HG03095 (cell line): ENCODE data around the gene TFDP1.

Experiments used
- ATAC-seq: cut with Tn5 transposase; IDR thresholded peaks from one replicate; pipeline ENCODE4 v1.9.1; 2021; ENCODE audit warnings: moderate library complexity; ENCODE audit not compliant: unreplicated experiment

TFDP1 gene

DNA sequence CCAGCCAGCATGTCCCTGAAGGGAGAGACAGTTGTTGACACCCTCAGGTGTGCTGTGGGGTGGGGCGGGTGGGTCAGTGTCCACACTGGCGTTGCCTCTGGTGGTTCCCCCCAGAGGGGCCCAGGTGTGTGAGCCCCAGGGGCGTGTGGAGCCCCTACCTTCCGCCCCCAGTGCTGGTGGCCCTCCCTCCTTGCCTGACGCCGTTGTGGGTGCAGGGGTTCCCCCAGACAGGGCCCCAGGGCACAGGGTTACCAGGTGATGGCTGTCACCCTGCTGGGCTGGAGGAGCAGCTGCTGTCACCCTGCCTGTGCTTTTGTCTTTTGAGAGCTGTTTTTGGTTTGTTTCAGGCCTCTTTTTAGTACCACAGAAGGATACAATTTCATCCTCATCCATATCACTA lies 46.3 kb downstream of the TFDP1 start:
- no peak for ATAC-seq

DNA sequence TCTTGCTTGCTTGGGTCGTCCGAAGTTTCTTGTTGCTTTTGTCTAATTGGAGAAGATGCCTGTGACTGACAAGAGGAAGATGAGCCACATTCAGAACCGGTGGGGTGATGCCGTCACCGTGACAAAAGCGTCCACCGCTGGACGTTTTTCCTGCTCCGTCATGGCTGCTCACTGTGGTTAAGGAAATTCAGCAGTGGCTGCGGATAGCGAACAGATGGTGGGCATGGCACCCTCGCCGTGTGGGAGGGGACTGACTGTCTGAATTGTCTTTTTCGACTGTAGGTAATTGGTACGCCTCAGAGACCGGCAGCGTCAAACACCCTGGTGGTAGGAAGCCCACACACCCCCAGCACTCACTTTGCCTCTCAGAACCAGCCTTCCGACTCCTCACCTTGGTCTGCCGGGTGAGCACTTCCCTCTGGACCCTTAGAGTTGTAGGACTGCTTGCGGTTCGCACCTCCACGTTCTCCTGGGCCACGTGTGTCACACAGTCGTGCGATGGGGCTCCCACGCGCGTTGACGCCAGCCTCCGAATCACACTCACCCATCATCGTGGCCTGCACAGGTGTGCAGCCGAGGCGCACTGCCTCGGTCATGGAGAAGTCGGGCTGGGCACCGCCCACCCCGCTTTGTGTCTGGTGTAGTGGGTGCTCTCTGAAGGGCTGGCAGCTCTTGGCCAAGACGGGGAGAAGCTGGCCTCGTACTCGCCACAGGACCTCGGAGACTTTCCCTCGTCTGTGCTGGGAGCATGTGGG lies 47.0 kb downstream of the TFDP1 start:
- ATAC-seq = no peak

DNA sequence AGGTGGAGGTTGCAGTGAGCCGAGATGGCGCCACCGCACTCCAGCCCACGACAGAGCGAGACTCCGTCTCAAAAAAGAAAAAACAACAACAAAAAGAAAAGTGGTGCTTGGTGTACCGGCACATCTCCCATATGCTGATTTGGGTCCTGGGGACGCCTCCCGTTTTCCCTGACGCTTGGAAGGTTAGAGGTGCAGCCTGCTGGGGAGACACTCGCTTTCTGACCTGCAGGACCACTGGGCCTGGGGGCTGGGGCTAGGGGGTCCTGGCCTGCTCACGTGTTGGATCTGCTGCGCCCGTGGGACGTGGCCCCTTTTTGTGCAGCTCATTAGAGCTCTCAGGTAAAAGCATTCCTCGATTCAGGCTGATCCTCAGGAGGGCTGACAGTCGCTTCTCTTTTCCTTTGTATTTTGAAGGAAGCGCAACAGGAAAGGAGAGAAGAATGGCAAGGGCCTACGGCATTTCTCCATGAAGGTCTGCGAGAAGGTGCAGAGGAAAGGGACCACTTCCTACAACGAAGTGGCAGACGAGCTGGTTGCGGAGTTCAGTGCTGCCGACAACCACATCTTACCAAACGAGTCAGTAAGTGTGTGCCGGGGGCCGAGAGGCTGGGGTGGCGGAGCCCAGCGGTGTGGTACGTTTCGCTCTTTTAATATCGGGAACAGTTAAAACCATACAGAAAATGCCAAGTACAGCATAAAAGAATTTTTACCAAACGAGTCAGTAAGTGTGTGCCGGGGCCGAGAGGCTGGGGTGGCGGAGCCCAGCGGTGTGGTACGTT lies 48.3 kb downstream of the TFDP1 start:
- no peak for ATAC-seq

DNA sequence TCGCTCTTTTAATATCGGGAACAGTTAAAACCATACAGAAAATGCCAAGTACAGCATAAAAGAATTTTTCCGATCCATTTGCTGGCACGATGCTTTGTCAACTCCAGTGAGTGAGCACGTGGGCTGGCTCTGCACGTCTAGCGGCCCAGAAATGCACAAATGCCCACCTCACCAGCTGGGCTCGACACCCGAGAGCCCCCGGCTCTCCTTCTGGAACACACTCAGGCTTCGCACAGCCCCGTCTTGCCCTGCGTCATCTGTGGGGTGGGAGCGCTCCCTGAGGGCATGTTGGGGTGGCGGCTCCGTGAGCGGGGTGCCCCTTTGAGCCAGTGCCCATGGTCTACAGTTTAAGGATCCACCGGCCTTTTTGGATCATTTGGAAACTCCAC lies 48.9 kb downstream of the TFDP1 start:
- no peak for ATAC-seq

DNA sequence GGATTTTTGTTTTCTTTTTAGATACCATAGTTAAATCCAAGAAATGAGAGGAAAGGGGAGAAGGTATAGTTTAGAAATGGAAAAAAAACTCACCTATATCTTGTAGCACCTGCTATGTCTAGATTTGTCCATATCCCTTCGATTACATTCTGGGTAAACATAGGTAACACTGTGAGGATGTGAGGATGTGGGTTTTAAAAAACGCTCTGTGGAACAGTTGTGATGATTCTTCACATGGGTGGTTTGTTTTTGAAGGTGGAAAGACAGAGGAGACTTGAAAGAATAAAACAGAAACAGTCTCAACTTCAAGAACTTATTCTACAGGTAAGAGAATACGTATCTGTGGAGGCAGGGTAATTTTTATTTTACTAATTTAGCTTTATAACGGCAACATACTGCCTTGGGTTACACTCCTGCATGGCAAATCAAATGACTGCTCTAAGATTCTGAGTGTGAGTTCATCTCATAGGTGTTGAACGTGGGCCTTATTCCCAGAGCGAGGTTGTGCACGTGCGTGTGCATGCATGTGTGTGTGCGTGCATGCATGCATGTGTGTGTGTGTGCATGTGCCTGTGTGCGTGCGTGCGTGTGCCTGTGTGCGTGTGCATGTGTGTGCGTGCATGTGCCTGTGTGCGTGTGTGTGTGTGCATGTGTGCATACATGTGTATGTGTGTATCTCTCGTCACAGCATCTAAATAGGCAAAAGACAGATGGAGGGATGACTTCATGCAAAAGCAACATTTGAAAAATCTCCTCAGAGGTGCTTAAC lies 49.9 kb downstream of the TFDP1 start:
- ATAC-seq = no peak

DNA sequence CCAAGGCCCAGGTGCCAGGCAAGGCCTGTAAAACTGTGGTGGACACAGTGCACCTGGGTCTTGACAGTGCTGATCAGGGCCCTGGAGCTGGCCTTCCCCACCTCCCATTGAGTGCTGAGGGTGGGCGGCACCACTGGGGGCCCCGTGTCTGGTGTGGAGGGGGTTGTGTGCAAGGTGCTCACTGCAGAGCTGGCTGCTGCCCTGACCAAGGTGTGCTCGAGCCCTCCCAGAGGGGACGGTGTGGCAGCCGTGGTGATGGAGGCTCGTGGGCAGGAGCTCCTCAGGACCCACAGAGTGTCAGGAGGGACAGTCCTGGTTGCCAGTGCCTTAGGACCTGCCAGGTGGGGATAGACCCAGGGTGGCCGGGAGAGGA lies 50.5 kb downstream of the TFDP1 start:
- no peak for ATAC-seq

DNA sequence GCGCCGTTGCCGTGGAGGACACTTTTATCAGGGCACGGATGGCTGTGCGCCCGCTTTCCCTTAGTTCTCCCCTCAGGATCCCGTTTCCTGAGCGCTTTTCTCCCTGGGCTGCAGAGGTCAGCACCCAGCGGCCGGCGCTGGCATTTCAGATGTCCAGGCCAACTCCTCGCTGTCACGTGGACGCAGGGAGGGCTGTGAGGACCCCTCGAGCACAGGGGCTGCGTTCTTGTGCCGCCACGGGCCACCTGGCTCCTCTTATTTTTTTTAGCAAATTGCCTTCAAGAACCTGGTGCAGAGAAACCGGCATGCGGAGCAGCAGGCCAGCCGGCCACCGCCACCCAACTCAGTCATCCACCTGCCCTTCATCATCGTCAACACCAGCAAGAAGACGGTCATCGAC lies 51.2 kb downstream of the TFDP1 start:
- ATAC-seq = no peak

DNA sequence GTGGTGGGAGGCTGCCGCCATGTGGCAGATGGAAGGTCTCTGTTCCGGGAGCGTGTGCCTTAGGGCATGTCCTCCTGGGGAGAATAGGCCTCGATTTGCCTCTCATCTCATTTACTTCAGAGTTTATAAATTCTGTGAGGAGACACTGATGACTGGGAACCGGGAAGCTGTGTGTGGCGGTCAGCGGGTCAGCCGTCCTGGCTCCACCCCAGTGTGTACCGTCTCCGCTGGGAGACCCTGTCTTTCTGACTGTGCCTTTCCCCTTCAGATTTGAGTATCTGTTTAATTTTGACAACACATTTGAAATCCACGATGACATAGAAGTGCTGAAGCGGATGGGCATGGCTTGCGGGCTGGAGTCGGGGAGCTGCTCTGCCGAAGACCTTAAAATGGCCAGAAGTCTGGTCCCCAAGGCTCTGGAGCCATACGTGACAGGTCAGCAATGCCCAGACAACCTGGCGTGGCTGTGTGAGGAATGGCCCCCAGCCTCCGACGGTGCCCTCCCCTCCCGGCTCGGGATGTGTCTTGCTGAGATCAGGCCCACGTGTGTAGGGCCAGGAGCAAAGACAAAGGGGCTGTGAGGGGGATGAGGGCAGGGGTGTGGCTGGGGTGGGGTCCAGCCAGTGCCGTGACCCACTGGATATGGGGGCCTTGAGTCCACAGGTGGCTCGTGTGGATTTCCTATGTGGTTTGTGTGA lies 51.9 kb downstream of the TFDP1 start:
- ATAC-seq = no peak

DNA sequence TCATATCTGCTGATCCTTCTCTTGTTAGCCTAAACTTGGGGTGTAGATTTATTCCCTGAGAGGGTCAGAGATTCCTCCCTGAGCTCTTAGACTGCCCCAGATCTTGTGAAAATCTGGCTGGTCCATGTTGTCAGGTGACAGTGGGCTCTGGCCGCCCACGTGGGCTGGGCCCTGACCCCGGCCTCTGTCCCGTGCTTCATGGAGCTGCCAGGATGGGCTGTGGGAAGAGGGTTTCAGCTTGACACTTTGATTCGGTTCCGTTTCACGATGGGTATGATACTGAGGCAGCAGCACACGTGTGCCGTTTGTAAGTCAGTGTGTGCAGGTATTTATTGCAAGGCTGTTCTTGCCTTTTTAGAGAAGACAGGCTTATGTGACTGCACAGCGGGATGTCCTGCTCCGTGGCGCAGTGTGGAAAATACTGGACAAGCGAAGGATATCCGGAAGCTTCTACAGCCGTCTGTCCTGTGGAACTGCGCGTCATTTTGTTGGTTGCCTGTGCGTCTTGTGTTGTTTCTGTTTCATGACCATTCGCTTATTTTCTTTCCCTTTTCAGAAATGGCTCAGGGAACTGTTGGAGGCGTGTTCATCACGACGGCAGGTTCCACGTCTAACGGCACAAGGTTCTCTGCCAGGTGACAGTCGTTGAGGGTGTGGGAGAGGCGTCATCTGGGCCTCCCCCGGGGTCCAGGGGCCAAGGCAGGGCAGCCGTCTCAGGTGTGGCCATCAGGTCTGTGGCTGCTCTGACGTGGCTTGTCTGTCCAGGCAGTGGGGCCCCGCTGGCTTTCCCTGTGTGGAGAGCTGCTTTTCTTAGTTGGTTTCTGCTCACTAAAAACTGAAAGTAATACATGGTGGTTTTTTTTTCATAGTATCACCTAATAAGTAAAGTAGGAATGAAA lies 53.0 kb downstream of the TFDP1 start:
- ATAC-seq = no peak

DNA sequence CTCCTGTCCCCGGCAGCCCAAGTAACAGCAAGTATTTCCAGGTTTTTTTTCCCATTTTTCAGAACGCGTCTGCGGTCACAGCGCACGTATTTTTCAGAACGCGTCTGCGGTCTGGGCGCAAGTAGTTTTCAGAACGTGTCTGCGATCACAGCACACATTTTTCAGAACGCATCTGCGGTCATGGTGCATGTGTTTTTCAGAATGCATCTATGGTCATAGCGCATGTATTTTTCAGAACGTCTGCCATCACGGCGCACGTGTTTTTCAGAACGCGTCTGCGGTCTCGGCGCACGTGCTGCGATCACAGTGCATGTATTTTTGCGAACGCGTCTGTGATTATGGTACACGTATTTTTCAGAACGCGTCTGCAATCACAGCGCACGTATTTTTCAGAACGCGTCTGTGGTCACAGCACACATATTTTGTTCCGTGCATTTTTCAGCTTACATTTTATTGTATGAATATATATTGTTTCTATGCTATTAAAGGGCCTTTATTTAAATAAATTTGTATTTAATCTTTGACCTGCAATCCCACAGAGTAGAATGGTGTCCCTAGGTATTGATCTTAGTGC lies 53.7 kb downstream of the TFDP1 start:
- no peak for ATAC-seq

DNA sequence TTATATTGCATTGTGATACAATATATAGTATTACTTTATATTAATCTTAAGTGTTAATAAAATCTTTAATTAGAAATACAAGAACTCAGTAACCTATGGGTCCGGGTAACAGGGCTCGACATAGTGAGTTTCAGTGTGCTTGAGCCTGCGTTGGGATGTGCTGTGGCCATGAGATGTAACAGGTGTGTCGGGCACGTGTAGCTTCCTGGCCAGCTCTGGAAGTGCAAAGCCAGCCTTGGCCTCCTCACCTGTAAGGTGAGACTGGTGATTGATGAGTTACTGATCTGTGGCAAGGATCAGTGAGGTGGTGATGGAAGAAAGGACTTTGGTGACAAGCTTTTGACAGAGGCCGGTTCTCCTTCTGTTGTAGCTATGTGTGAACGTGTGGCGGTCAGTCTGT lies 54.3 kb downstream of the TFDP1 start:
- no peak for ATAC-seq

DNA sequence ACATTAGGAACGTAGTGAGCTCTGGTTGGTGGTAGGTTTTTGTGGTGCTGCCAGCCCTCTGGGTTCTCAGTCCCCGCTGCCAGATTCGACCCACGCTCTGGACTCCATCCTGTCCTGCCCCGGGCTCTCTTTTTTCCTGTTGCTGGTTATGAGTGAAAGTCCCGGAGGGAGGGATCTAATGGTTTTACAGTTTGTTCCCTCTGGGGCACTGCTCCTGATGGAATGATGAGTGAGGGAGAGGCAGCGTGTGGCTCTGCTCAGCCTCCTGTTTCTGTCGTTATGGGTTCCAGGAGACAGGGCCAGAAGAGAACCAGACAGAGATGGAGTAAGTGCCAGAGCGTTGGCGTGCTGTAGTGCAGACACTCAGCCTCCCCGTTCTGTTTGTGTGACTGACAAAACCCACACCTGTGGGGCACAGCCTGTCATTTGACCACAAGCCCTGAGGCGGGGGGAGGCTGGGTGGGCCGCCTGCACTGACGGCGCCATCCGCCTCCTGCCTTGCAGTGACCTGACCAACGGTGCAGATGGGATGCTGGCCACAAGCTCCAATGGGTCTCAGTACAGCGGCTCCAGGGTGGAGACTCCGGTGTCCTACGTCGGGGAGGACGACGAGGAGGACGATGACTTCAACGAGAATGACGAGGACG lies 55.2 kb downstream of the TFDP1 start:
- no peak for ATAC-seq

DNA sequence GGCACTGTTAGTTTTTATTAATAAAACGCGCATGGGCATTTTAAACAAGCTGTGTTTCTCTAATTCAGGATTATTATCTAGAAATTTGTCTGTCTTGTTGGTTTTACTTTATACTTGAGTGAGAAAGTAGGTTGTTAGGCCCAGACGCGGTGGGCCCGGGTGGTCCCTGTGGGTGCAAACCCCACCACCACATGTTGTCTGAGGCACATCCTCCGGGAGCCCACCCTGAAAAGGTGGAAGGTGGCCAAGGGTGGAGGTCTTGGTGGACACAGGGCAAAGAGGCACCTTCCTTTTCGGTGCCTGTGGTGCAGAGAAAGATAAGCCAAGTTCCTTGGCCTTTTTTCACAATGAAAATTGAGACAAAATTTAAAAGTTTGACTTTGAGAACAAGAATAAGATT lies 56.9 kb downstream of the TFDP1 start:
- ATAC-seq = no peak

DNA sequence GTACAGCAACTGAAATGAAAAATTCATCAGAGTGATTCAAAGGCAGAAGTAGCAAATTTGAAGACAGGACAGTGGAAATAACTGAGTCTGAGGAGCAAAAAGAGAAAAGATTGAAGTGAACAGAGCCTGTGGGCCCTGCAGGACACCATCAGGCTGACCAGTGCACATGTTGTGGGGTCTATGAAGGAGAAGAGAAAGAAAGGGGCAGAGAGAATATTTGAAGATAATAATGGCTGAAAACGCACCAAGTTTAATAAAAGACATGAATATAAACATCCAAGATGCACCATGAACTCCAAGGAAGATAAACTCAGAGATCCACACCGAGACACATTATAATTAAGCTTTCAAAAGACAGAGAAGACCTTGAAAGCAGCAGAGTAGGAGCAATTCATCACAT lies 58.0 kb downstream of the TFDP1 start:
- no peak for ATAC-seq

DNA sequence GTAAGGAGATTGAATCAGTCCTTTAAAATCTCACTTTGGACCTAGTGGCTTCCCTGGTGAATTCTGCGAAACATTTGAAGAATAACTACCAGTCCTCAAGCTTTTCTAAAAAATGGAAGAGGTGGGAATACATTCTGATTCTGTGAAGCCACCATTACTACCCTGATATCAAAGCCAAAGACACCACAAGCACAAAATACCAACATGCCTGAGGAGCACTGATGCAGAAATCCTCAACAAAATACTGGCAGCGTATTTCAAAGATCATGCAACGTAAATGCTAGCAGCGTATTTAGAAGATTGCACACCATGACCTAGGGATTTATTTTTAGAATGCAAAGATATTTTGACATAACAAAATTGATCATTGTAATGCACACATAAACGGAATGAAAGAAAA lies 59.0 kb downstream of the TFDP1 start:
- ATAC-seq = no peak

DNA sequence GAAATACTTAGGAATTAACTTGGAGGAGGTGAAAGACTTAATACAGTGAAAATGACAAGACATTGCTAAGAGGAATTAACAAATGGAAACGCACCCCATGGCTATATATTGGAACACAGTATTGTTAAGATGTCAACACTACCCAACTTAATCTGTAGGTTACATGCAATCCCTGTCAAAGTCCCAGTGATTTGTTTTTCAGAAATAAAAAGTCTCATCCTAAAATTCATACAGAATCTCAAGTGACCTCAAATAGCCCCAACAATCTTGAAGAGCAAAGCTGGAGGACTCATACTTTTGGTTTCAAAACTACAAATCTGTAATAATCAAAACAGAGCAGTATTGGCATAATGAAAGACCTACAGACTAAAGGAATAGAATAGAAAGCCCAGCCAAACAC lies 60.2 kb downstream of the TFDP1 start:
- ATAC-seq = no peak

DNA sequence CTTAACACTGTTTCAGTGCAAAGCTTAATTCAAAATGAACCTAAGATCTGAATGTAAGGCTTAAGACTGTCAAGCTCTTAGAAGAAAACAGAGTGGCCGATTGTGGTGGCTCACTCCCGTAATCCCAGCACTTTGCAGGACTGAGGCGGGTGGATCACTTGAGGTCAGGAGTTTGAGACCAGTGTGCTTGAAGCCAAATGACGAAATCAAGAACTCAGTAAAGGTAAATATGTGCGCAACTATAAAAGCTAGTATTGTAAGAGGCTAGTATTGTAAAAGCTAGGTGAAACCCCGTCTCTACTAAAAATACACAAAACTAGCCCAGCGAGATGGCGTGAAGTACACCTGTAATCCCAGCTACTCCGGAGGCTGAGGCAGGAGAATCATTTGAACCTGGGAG lies 60.8 kb downstream of the TFDP1 start:
- ATAC-seq = no peak

DNA sequence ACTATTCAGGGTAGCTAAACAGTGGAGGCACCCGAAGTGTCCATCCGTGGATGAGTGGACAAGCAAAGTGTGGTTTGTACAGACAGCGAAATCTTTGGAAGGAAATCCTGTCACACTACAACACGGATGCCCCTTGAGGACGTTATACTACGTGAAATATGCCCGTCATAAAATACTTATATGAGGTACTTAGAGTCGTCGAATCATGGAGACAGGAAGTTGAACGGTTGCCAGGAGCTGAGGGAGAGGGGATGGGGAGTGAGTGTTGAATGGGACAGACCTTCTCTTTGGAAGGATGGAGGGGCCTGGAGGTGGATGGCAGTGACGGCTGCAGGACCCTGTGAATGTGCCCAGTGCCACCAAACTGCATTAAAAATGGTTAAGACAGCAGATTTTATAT lies 61.8 kb downstream of the TFDP1 start:
- no peak for ATAC-seq

DNA sequence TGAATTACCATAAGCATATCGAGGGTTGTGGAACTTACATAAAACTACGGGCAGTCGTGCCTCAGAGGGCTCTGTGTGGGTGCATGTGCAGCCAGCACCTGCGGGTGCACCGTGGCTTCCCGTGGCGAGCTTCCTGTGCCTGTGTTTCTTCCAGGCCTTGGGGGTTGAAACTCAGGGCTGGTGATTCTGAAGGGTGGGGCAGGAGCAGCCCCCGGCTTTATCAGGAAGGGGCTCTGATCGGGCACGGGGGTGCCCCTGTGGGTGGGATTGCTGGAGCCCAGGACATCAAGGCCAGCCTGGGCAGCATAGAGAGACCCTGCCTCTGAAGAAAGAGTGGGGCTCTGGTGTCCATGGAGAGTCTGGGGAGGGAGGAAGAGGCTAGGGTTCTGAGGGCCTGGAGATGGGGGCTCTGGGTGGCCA lies 62.4 kb downstream of the TFDP1 start:
- ATAC-seq = no peak
